ENCODE data around the gene ARHGAP18. TPM values are rescaled to one million over a fixed set of nuclear protein-coding genes. Genes with fewer than 3 reads are reported as not detected.
A peak's percentile ranks its signal among the peaks of the same experiment; 100 is the strongest.

The ARHGAP18 gene
- total and polyA plus RNA-seq, 2 experiments from 2014 or later: 12.5 to 23.8 TPM

- Histone ChIP-seq H3K36me3 (ENCODE audit: low read depth) (no peaks in the 10 kb centered on the region), H3K27ac (peak overlapping the region; percentile 72), H3F3A (ENCODE audit: insufficient read depth) (peaks cover 40% of the 10 kb centered on the region), H3K4me1 (ENCODE audit: insufficient read depth) (peaks cover 49% of the 10 kb centered on the region), H2AFZ (peak overlapping the region; percentile 59), H3K4me3 (peak overlapping the region; percentile 62), H3K27me3 (replicated peaks; ENCODE audit: insufficient read depth) (no peaks in the 10 kb centered on the region), H3K9ac (peak overlapping the region; percentile 7; the same call in 1 of the 2 replicates), H3K79me2 (ENCODE audit: insufficient read depth) (peaks cover 76% of the 10 kb centered on the region), H4K20me1 (ENCODE audit: insufficient read depth) (no peaks in the 10 kb centered on the region), H3K4me2 (ENCODE audit: unreplicated experiment) (peak overlapping the region; percentile 93), H3K9me3 (ENCODE audit: low read depth) (no peaks in the 10 kb centered on the region), H3K9me2 (ENCODE audit: insufficient read depth) (no peaks in the 10 kb centered on the region)
- DNase-seq: no peak
- in situ Hi-C loops (cut with MboI): no loop called here
- TF ChIP-seq EZH2 (IDR thresholded peaks at IDR 0.05; ENCODE audit: insufficient read depth, poor library complexity, severe bottlenecking) (no peak), EZH2phosphoT487 (IDR thresholded peaks at IDR 0.05; ENCODE audit: insufficient read depth, low read depth) (no peak)
- 45 to 46% methylated on average over 2 of the region's 2 CpGs for WGBS, 2 experiments (ENCODE audit: low coverage in 1 of 2, low lambda C conversion rate in 2 of 2, missing lambda C conversion rate in 2 of 2)
Observed at GRCh38 chr6:129672341-129672682, 37.7 kb downstream of the ARHGAP18 start.

- in situ Hi-C loops (cut with MboI): no loop called here
- Histone ChIP-seq H3K36me3 (ENCODE audit: low read depth) (no peaks in the 10 kb centered on the region), H3K4me2 (ENCODE audit: unreplicated experiment) (peak overlapping the region; percentile 93), H3K9me3 (ENCODE audit: low read depth) (no peaks in the 10 kb centered on the region), H3K27ac (peak overlapping the region; percentile 72), H2AFZ (0 out of 2 replicates have a peak overlapping the region, but pooled peaks have one; percentile 59), H3K4me3 (no peak overlapping the region), H3K27me3 (replicated peaks; ENCODE audit: insufficient read depth) (no peaks in the 10 kb centered on the region), H3F3A (ENCODE audit: insufficient read depth) (peaks cover 40% of the 10 kb centered on the region), H4K20me1 (ENCODE audit: insufficient read depth) (no peaks in the 10 kb centered on the region), H3K9me2 (ENCODE audit: insufficient read depth) (no peaks in the 10 kb centered on the region), H3K4me1 (ENCODE audit: insufficient read depth) (peaks cover 52% of the 10 kb centered on the region), H3K79me2 (ENCODE audit: insufficient read depth) (peaks cover 76% of the 10 kb centered on the region), H3K9ac (no peak overlapping the region)
- 94 to 95% methylated on average over 10 of the region's 10 CpGs for WGBS, 2 experiments (ENCODE audit: low coverage in 1 of 2, low lambda C conversion rate in 2 of 2, missing lambda C conversion rate in 2 of 2)
- TF ChIP-seq EZH2phosphoT487 (IDR thresholded peaks at IDR 0.05; ENCODE audit: insufficient read depth, low read depth) (no peak), EZH2 (IDR thresholded peaks at IDR 0.05; ENCODE audit: insufficient read depth, poor library complexity, severe bottlenecking) (no peak)
- DNase-seq: no peak
Observed at GRCh38 chr6:129671442-129672340, 38.3 kb downstream of the ARHGAP18 start.

GRCh38 chr6:129670634-129671033, 39.3 kb downstream of the ARHGAP18 start:
- in situ Hi-C loops (cut with MboI): no loop called here
- no peaks in the 10 kb centered on the region for H3K36me3 ChIP-seq (ENCODE audit: low read depth)
- H3K27me3 ChIP-seq (replicated peaks; ENCODE audit: insufficient read depth): no peaks in the 10 kb centered on the region
- no peak overlapping the region for H3K4me2 ChIP-seq (ENCODE audit: unreplicated experiment)
- no peak for TF ChIP-seq EZH2 (IDR thresholded peaks at IDR 0.05; ENCODE audit: insufficient read depth, poor library complexity, severe bottlenecking)
- peaks cover 40% of the 10 kb centered on the region for H3F3A ChIP-seq (ENCODE audit: insufficient read depth)
- no peak for DNase-seq
- no peak overlapping the region for H3K9ac ChIP-seq
- WGBS, 2 experiments (ENCODE audit: low coverage in 1 of 2, low lambda C conversion rate in 2 of 2, missing lambda C conversion rate in 2 of 2): 82 to 88% methylated on average over 3 of the region's 3 CpGs
- H4K20me1 ChIP-seq (ENCODE audit: insufficient read depth): no peaks in the 10 kb centered on the region
- H3K9me2 ChIP-seq (ENCODE audit: insufficient read depth): no peaks in the 10 kb centered on the region
- H3K9me3 ChIP-seq (ENCODE audit: low read depth): no peaks in the 10 kb centered on the region
- H3K4me3 ChIP-seq: no peak overlapping the region
- no peak overlapping the region for H2AFZ ChIP-seq
- peaks cover 76% of the 10 kb centered on the region for H3K79me2 ChIP-seq (ENCODE audit: insufficient read depth)
- peaks cover 51% of the 10 kb centered on the region for H3K4me1 ChIP-seq (ENCODE audit: insufficient read depth)
- H3K27ac ChIP-seq: no peak overlapping the region

GRCh38 chr6:129667621-129668020, 42.4 kb downstream of the ARHGAP18 start:
- Histone ChIP-seq H3K9me3 (ENCODE audit: low read depth) (no peaks in the 10 kb centered on the region), H3K79me2 (ENCODE audit: insufficient read depth) (peaks cover 89% of the 10 kb centered on the region), H3K4me3 (no peak overlapping the region), H3K27me3 (replicated peaks; ENCODE audit: insufficient read depth) (no peaks in the 10 kb centered on the region), H3K4me1 (ENCODE audit: insufficient read depth) (peaks cover 23% of the 10 kb centered on the region), H3K9me2 (ENCODE audit: insufficient read depth) (no peaks in the 10 kb centered on the region), H3K9ac (no peak overlapping the region), H3K27ac (no peak overlapping the region), H3K4me2 (ENCODE audit: unreplicated experiment) (peak overlapping the region; percentile 17), H3K36me3 (ENCODE audit: low read depth) (no peaks in the 10 kb centered on the region), H4K20me1 (ENCODE audit: insufficient read depth) (no peaks in the 10 kb centered on the region), H2AFZ (no peak overlapping the region), H3F3A (ENCODE audit: insufficient read depth) (peaks cover 22% of the 10 kb centered on the region)
- in situ Hi-C loops (cut with MboI): no loop called here
- peak; percentile 48 for DNase-seq
- TF ChIP-seq EZH2 (IDR thresholded peaks at IDR 0.05; ENCODE audit: insufficient read depth, poor library complexity, severe bottlenecking): no peak
